Body of pancreas (tissue), 4 donors: ENCODE data around the gene MRC1.

Experiments
- CTCF ChIP-seq, 7 experiments: fragments of 450-650 bp in 4 of 7; fragments of 200-600 bp in 3 of 7; sonication (generic) in 3 of 7; IDR thresholded peaks; one replicate each; pipeline ENCODE4 v1.5.1; 2016 to 2019; ENCODE audit warnings: antibody characterized with exemption in 7 of 7
- POLR2A ChIP-seq, 3 donors: fragments of 450-650 bp; IDR thresholded peaks; one replicate each; pipeline ENCODE4 v1.6.1; 2016; ENCODE audit warnings: antibody characterized with exemption in 3 of 3, mild to moderate bottlenecking in 2 of 3

- TF ChIP-seq POLR2A (IDR thresholded peaks at IDR 0.05): peak in 1 of 3 donors; percentile 13
- TF ChIP-seq CTCF (IDR thresholded peaks at IDR 0.05): no peak
Observed at GRCh38 chr10:17891435-17891834, 82.3 kb downstream of the MRC1 start.
